GM23338 (cell line): ENCODE data around the gene IQUB. TPM values are rescaled to one million over a fixed set of nuclear protein-coding genes. Genes with fewer than 3 reads are reported as not detected.

Source experiments
- ATAC-seq: fragments of 200-7000 bp; cut with Tn5 transposase; 3 replicates; pipeline ENCODE4 v1.9.1; 2020
- DNase-seq: peaks from one replicate; pipeline ENCODE4 v3.0.0-alpha.2; 2015; ENCODE audit warnings: low spot score
- H2AFZ ChIP-seq: fragments of 200-600 bp; sonication (generic); 2 replicates; pipeline ENCODE4 v1.8.0; 2016; ENCODE audit warnings: antibody characterized with exemption, mild to moderate bottlenecking, moderate library complexity
- H3F3A ChIP-seq: fragments of 200-600 bp; sonication (generic); replicated peaks from 2 replicates; pipeline ENCODE4 v1.8.0; 2017; ENCODE audit warnings: antibody characterized with exemption, mixed run types, low read depth
- H3K27ac ChIP-seq: fragments of 200-600 bp; sonication (generic); 2 replicates; pipeline ENCODE4 v1.6.1; 2016; ENCODE audit warnings: low read depth
- H3K27me3 ChIP-seq: fragments of 200-600 bp; sonication (generic); 2 replicates; pipeline ENCODE4 v1.8.0; 2016; ENCODE audit warnings: mild to moderate bottlenecking, mixed run types, moderate library complexity; ENCODE audit not compliant: insufficient read depth
- H3K36me3 ChIP-seq: fragments of 200-600 bp; sonication (generic); 2 replicates; pipeline ENCODE4 v1.8.0; 2016; ENCODE audit warnings: mild to moderate bottlenecking; ENCODE audit not compliant: insufficient read depth
- H3K4me1 ChIP-seq: fragments of 200-600 bp; sonication (generic); 2 replicates; pipeline ENCODE4 v1.8.0; 2016; ENCODE audit warnings: mild to moderate bottlenecking, moderate library complexity; ENCODE audit not compliant: insufficient read depth
- H3K4me2 ChIP-seq: fragments of 200-600 bp; sonication (generic); 2 replicates; pipeline ENCODE4 v1.7.1; 2017; ENCODE audit warnings: mixed run types
- H3K4me3 ChIP-seq: fragments of 200-600 bp; sonication (generic); 2 replicates; pipeline ENCODE4 v1.6.1; 2016; ENCODE audit warnings: mixed run types
- H3K79me2 ChIP-seq: fragments of 200-600 bp; sonication (generic); replicated peaks from 2 replicates; pipeline ENCODE4 v1.8.0; 2017; ENCODE audit warnings: mild to moderate bottlenecking; ENCODE audit not compliant: insufficient read depth
- H3K9me2 ChIP-seq: fragments of 200-600 bp; sonication (generic); 2 replicates; pipeline ENCODE4 v1.8.0; 2017; ENCODE audit not compliant: insufficient read depth
- H4K20me1 ChIP-seq: fragments of 200-600 bp; sonication (generic); replicated peaks from 2 replicates; pipeline ENCODE4 v1.8.0; 2017; ENCODE audit warnings: mild to moderate bottlenecking; ENCODE audit not compliant: insufficient read depth
- H3K27ac Mint-ChIP-seq: 2 replicates; pipeline ENCODE4 v1.8.0; 2020; ENCODE audit warnings: inconsistent platforms, mild to moderate bottlenecking, moderate library complexity, mixed read lengths
- H3K27me3 Mint-ChIP-seq: 3 replicates; pipeline ENCODE4 v1.8.0; 2022; ENCODE audit warnings: low read depth, mild to moderate bottlenecking, moderate library complexity, mixed read lengths, inconsistent platforms; ENCODE audit not compliant: insufficient read depth, poor library complexity
- H3K36me3 Mint-ChIP-seq: 3 replicates; pipeline ENCODE4 v1.8.0; 2021; ENCODE audit warnings: low read depth, mild to moderate bottlenecking, inconsistent platforms, moderate library complexity, mixed read lengths
- H3K4me1 Mint-ChIP-seq: 3 replicates; pipeline ENCODE4 v1.8.0; 2020; ENCODE audit warnings: mild to moderate bottlenecking, inconsistent platforms, mixed read lengths
- H3K4me3 Mint-ChIP-seq: 3 replicates; pipeline ENCODE4 v1.8.0; 2021; ENCODE audit warnings: moderate library complexity, mild to moderate bottlenecking, inconsistent platforms, mixed read lengths
- H3K9me3 Mint-ChIP-seq: 3 replicates; pipeline ENCODE4 v1.8.0; 2020; ENCODE audit warnings: moderate library complexity, mild to moderate bottlenecking, inconsistent platforms, mixed read lengths
- CREB1 ChIP-seq: fragments of 250-450 bp; sonication (Bioruptor Pico); IDR thresholded peaks from 2 replicates; pipeline ENCODE4 v1.5.0; 2020; ENCODE audit warnings: low read depth, mild to moderate bottlenecking, moderate library complexity
- ETS1 ChIP-seq: IDR thresholded peaks from 2 replicates; pipeline ENCODE4 v1.6.1; 2016; ENCODE audit warnings: antibody characterized with exemption
- EZH2phosphoT487 ChIP-seq: fragments of 200-600 bp; sonication (generic); IDR thresholded peaks from one replicate; pipeline ENCODE4 v1.8.1; 2018; ENCODE audit warnings: antibody characterized with exemption; ENCODE audit not compliant: unreplicated experiment
- JUNB ChIP-seq: IDR thresholded peaks from one replicate; pipeline ENCODE4 v1.6.1; 2016; ENCODE audit warnings: antibody characterized with exemption; ENCODE audit not compliant: unreplicated experiment
- NANOG ChIP-seq: IDR thresholded peaks from 2 replicates; pipeline ENCODE4 v1.6.1; 2016; ENCODE audit warnings: antibody characterized with exemption, borderline replicate concordance
- POLR2AphosphoS5 ChIP-seq: IDR thresholded peaks from 2 replicates; pipeline ENCODE4 v1.6.1; 2016; ENCODE audit warnings: antibody characterized with exemption, low read depth
- REST ChIP-seq: IDR thresholded peaks from one replicate; pipeline ENCODE4 v1.6.1; 2018; ENCODE audit warnings: antibody characterized with exemption; ENCODE audit not compliant: unreplicated experiment
- ZNF114 ChIP-seq: fragments of 250-450 bp; sonication (Bioruptor Pico); IDR thresholded peaks from 2 replicates; pipeline ENCODE4 v1.5.0; 2020; ENCODE audit warnings: mild to moderate bottlenecking, moderate library complexity
- ZNF331 ChIP-seq: fragments of 250-450 bp; sonication (Bioruptor Pico); IDR thresholded peaks from 2 replicates; pipeline ENCODE4 v1.5.0; 2020; ENCODE audit warnings: low read depth, mild to moderate bottlenecking, moderate library complexity
- polyA plus RNA-seq: library from polyadenylated mRNA; unstranded; fragments of >200 nt; fragmentation: Nextera tagmentation; extraction: Ambion mirVana; gene quantifications from 2 replicates; pipeline ENCODE4 v1.2.1, GENCODE V29; 2016
- total RNA-seq: library from RNA; depleted of rRNA; stranded (reverse); fragments of >200 nt; shearing (Covaris generic); gene quantifications from 2 replicates; pipeline ENCODE4 v1.2.3, GENCODE V29; 2014

The IQUB gene
- total and polyA plus RNA-seq, 2 experiments from 2014 or later = 0.79 to 1.1 TPM

- no peak for TF ChIP-seq ZNF114
- no peak for TF ChIP-seq REST
- no peak for TF ChIP-seq CREB1
- no peak for TF ChIP-seq ZNF331 (CRISPR knock-in tag)
- no peak for TF ChIP-seq EZH2phosphoT487
- no peak for TF ChIP-seq POLR2AphosphoS5
Observed at GRCh38 chr7:123555484-123555883, 21.1 kb upstream of the IQUB start (continued).

- Mint-ChIP-seq H3K27ac (no peak overlapping the region), H3K4me1 (no peaks in the 10 kb centered on the region; the same call in 1 of the 3 replicates), H3K27me3 (no peaks in the 10 kb centered on the region), H3K9me3 (no peaks in the 10 kb centered on the region), H3K4me3 (no peak overlapping the region), H3K36me3 (peaks cover 34% of the 10 kb centered on the region)
- H3K4me1 ChIP-seq = peaks cover 8% of the 10 kb centered on the region; the same call in 1 of the 2 replicates
- H3F3A ChIP-seq = no peaks in the 10 kb centered on the region
- H3K36me3 ChIP-seq = peaks cover 8% of the 10 kb centered on the region
- H4K20me1 ChIP-seq = no peaks in the 10 kb centered on the region; the same call in 1 of the 2 replicates
- TF ChIP-seq CREB1 = no peak
- TF ChIP-seq NANOG = no peak
- no peak for TF ChIP-seq JUNB
- TF ChIP-seq EZH2phosphoT487 = no peak
- no peak for TF ChIP-seq REST
- no peak for TF ChIP-seq POLR2AphosphoS5
- TF ChIP-seq ZNF114 = no peak
- no peak for TF ChIP-seq ETS1
- TF ChIP-seq ZNF331 (CRISPR knock-in tag) = no peak
- H3K27me3 ChIP-seq = no peaks in the 10 kb centered on the region
- H3K4me2 ChIP-seq = no peak overlapping the region
- H3K4me3 ChIP-seq = no peak overlapping the region
- DNase-seq (no peak), ATAC-seq (no peak)
- peaks cover 60% of the 10 kb centered on the region for H3K79me2 ChIP-seq
- H2AFZ ChIP-seq = no peak overlapping the region
- H3K27ac ChIP-seq = no peak overlapping the region
- no peaks in the 10 kb centered on the region for H3K9me2 ChIP-seq
Observed at GRCh38 chr7:123553159-123553558, 18.8 kb upstream of the IQUB start.
